ENCODE data around the gene LSAMP. TPM values are rescaled to one million over a fixed set of nuclear protein-coding genes. Genes with fewer than 3 reads are reported as not detected.

Gene LSAMP
- total RNA-seq, 1 experiment from 2014 or later, result 3.1 TPM

- TF ChIP-seq SIN3A (IDR thresholded peaks at IDR 0.05; ENCODE audit: borderline replicate concordance, insufficient read depth, low read depth, low read length) (no peak), POLR2AphosphoS5 (IDR thresholded peaks at IDR 0.05; ENCODE audit: low read depth, low read length) (no peak), TCF7L2 (IDR thresholded peaks at IDR 0.05; ENCODE audit: low read depth, low read length) (no peak), CTCF (IDR thresholded peaks at IDR 0.05) (no peak)
- TF ChIP-seq, protein P1, sequence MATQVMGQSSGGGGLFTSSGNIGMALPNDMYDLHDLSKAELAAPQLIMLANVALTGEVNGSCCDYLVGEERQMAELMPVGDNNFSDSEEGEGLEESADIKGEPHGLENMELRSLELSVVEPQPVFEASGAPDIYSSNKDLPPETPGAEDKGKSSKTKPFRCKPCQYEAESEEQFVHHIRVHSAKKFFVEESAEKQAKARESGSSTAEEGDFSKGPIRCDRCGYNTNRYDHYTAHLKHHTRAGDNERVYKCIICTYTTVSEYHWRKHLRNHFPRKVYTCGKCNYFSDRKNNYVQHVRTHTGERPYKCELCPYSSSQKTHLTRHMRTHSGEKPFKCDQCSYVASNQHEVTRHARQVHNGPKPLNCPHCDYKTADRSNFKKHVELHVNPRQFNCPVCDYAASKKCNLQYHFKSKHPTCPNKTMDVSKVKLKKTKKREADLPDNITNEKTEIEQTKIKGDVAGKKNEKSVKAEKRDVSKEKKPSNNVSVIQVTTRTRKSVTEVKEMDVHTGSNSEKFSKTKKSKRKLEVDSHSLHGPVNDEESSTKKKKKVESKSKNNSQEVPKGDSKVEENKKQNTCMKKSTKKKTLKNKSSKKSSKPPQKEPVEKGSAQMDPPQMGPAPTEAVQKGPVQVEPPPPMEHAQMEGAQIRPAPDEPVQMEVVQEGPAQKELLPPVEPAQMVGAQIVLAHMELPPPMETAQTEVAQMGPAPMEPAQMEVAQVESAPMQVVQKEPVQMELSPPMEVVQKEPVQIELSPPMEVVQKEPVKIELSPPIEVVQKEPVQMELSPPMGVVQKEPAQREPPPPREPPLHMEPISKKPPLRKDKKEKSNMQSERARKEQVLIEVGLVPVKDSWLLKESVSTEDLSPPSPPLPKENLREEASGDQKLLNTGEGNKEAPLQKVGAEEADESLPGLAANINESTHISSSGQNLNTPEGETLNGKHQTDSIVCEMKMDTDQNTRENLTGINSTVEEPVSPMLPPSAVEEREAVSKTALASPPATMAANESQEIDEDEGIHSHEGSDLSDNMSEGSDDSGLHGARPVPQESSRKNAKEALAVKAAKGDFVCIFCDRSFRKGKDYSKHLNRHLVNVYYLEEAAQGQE (IDR thresholded peaks at IDR 0.05; ENCODE audit: insufficient read depth in 1 of 2, low read depth in 2 of 2, low read length in 1 of 2), result no peak
- POLR2A ChIA-PET, result no interaction called here
- in situ Hi-C loops (cut with HindIII; ENCODE audit: low pct_unique_long_range_greater_than_20kb, low sequenced_read_pairs), result no loop called here
- no peak overlapping the region for H3K27ac ChIP-seq (ENCODE audit: low read length)
- 0 out of 2 replicates have a peak, but pooled peaks cover 3% of the 10 kb centered on the region for H3K9me3 ChIP-seq (ENCODE audit: control insufficient read depth, insufficient read depth, low read depth, low read length)
- no peaks in the 10 kb centered on the region for H3K27me3 ChIP-seq (ENCODE audit: control insufficient read depth, insufficient read depth, low read length)
- ATAC-seq (no peak), DNase-seq (ENCODE audit: low read depth, low spot score) (no peak)
- CTCF ChIA-PET, result no interaction called here
- no peaks in the 10 kb centered on the region for H3K36me3 ChIP-seq (ENCODE audit: control insufficient read depth, insufficient read depth, low read length)
- intact Hi-C loops (cut with micrococcal nuclease; ENCODE audit: unreplicated experiment), result no loop called here
- H3K4me3 ChIP-seq (ENCODE audit: low read depth in 2 of 2, low read length in 2 of 2), result no peak overlapping the region
- H3K4me1 ChIP-seq (ENCODE audit: control insufficient read depth, insufficient read depth, low read length), result no peaks in the 10 kb centered on the region
- BruUV-seq (replicated peaks), result no TSS peak
Observed at GRCh38 chr3:116129187-116129946, 315.9 kb downstream of the LSAMP start.

GRCh38 chr3:116127464-116127863 is 317.8 kb downstream of the LSAMP start:
- Histone ChIP-seq H3K27me3 (ENCODE audit: control insufficient read depth, insufficient read depth, low read length) (no peaks in the 10 kb centered on the region), H3K27ac (ENCODE audit: low read length) (no peak overlapping the region), H3K4me1 (ENCODE audit: control insufficient read depth, insufficient read depth, low read length) (no peaks in the 10 kb centered on the region), H3K36me3 (ENCODE audit: control insufficient read depth, insufficient read depth, low read length) (no peaks in the 10 kb centered on the region), H3K9me3 (ENCODE audit: control insufficient read depth, insufficient read depth, low read depth, low read length) (0 out of 2 replicates have a peak, but pooled peaks cover 3% of the 10 kb centered on the region), H3K4me3 (ENCODE audit: low read depth in 2 of 2, low read length in 2 of 2) (no peak overlapping the region)
- ATAC-seq (no peak), DNase-seq (ENCODE audit: low read depth, low spot score) (no peak)
- in situ Hi-C loops (cut with HindIII; ENCODE audit: low pct_unique_long_range_greater_than_20kb, low sequenced_read_pairs), result no loop called here
- TF ChIP-seq SIN3A (IDR thresholded peaks at IDR 0.05; ENCODE audit: borderline replicate concordance, insufficient read depth, low read depth, low read length) (no peak), POLR2AphosphoS5 (IDR thresholded peaks at IDR 0.05; ENCODE audit: low read depth, low read length) (no peak), TCF7L2 (IDR thresholded peaks at IDR 0.05; ENCODE audit: low read depth, low read length) (no peak), CTCF (IDR thresholded peaks at IDR 0.05) (no peak)
- TF ChIP-seq, protein P1 (IDR thresholded peaks at IDR 0.05; ENCODE audit: insufficient read depth in 1 of 2, low read depth in 2 of 2, low read length in 1 of 2), result no peak
- no TSS peak for BruUV-seq (replicated peaks)
- ChIA-PET POLR2A (no interaction called here), CTCF (no interaction called here)
- intact Hi-C loops (cut with micrococcal nuclease; ENCODE audit: unreplicated experiment), result no loop called here
